HL-60 (cell line): ENCODE results near the gene CERS6.
A peak's percentile ranks its signal among the peaks of the same experiment; 100 is the strongest.

ENCODE experiments used
- DNase-seq, 2 experiments: peaks; one replicate each; pipeline ENCODE4 v3.0.0-alpha.2; 2010 to 2020; ENCODE audit warnings: low read depth in 1 of 2, low spot score in 1 of 2
- H3K27ac ChIP-seq: fragments of 250-450 bp; sonication (Bioruptor Pico); replicated peaks from 2 replicates; pipeline ENCODE4 v1.5.1; 2020; ENCODE audit warnings: mild to moderate bottlenecking, moderate library complexity
- H3K27me3 ChIP-seq: fragments of 250-450 bp; sonication (Bioruptor Pico); 2 replicates; pipeline ENCODE4 v1.5.1; 2021; ENCODE audit warnings: mild to moderate bottlenecking, moderate library complexity; ENCODE audit not compliant: insufficient read depth, poor library complexity, severe bottlenecking
- H3K4me3 ChIP-seq: replicated peaks from 2 replicates; pipeline ENCODE4 v1.5.1; 2011; ENCODE audit warnings: mild to moderate bottlenecking, control low read depth, low read length; ENCODE audit not compliant: insufficient read depth
- CTCF ChIP-seq: IDR thresholded peaks from one replicate; pipeline ENCODE4 v1.5.1; 2011; ENCODE audit warnings: low read length, control low read depth, inconsistent platforms; ENCODE audit not compliant: insufficient read depth
- GABPA ChIP-seq: IDR thresholded peaks from 2 replicates; pipeline ENCODE4 v1.6.1; 2012; ENCODE audit warnings: low read depth
- POLR2AphosphoS5 ChIP-seq: IDR thresholded peaks from 2 replicates; pipeline ENCODE4 v1.6.1; 2012; ENCODE audit warnings: low read depth
- SPI1 ChIP-seq: IDR thresholded peaks from 2 replicates; pipeline ENCODE4 v1.6.1; 2012; ENCODE audit warnings: low read depth, mild to moderate bottlenecking, borderline replicate concordance
- TF ChIP-seq, protein P1 (sequence below): IDR thresholded peaks from 2 replicates; pipeline ENCODE4 v1.6.1; 2012; ENCODE audit warnings: low read depth; ENCODE audit not compliant: insufficient replicate concordance

The CERS6 gene

GRCh38 chr2:168687314-168687713 lies 231.2 kb downstream of the CERS6 start:
- Histone ChIP-seq H3K4me3 (no peak overlapping the region), H3K27me3 (no peaks in the 10 kb centered on the region)
- DNase-seq = peak in 1 of 2 experiments; percentile 22

GRCh38 chr2:168690381-168690885 lies 234.4 kb downstream of the CERS6 start:
- Histone ChIP-seq H3K27ac (no peak overlapping the region), H3K27me3 (no peaks in the 10 kb centered on the region), H3K4me3 (no peak overlapping the region)
- TF ChIP-seq, protein P1, sequence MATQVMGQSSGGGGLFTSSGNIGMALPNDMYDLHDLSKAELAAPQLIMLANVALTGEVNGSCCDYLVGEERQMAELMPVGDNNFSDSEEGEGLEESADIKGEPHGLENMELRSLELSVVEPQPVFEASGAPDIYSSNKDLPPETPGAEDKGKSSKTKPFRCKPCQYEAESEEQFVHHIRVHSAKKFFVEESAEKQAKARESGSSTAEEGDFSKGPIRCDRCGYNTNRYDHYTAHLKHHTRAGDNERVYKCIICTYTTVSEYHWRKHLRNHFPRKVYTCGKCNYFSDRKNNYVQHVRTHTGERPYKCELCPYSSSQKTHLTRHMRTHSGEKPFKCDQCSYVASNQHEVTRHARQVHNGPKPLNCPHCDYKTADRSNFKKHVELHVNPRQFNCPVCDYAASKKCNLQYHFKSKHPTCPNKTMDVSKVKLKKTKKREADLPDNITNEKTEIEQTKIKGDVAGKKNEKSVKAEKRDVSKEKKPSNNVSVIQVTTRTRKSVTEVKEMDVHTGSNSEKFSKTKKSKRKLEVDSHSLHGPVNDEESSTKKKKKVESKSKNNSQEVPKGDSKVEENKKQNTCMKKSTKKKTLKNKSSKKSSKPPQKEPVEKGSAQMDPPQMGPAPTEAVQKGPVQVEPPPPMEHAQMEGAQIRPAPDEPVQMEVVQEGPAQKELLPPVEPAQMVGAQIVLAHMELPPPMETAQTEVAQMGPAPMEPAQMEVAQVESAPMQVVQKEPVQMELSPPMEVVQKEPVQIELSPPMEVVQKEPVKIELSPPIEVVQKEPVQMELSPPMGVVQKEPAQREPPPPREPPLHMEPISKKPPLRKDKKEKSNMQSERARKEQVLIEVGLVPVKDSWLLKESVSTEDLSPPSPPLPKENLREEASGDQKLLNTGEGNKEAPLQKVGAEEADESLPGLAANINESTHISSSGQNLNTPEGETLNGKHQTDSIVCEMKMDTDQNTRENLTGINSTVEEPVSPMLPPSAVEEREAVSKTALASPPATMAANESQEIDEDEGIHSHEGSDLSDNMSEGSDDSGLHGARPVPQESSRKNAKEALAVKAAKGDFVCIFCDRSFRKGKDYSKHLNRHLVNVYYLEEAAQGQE = no peak
- TF ChIP-seq CTCF (no peak), GABPA (no peak), SPI1 (no peak), POLR2AphosphoS5 (no peak)
- DNase-seq = no peak

More at GRCh38 chr2:168687314-168687713, 231.2 kb downstream of the CERS6 start:
- no peak for TF ChIP-seq CTCF
- TF ChIP-seq POLR2AphosphoS5 = no peak
- TF ChIP-seq, protein P1 = no peak
- no peak for TF ChIP-seq SPI1
- no peak for TF ChIP-seq GABPA
- no peak overlapping the region for H3K27ac ChIP-seq

DNA sequence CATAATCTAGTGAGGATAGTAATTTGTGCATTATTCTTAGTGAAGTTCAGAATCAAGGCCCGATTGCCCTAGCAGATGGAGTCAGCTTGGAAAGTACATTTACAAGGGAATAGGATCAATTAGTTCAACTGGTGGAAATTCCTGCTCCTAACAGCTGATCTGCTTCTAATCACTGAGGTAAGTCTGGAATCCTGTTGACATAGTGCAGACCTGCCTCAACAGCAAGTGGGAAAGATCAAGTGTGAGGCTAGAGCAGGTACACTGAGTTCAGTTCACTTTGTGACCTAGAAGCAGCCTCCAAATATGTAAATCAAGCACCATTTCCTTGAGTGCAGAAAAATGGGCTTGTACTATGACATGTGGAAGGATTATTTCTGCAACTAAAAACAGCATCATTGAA lies 235.1 kb downstream of the CERS6 start:
- DNase-seq = no peak
- Histone ChIP-seq H3K27me3 (no peaks in the 10 kb centered on the region), H3K27ac (no peak overlapping the region), H3K4me3 (no peak overlapping the region)
- no peak for TF ChIP-seq GABPA
- TF ChIP-seq POLR2AphosphoS5 = no peak
- TF ChIP-seq SPI1 = no peak
- TF ChIP-seq, protein P1 = no peak
- TF ChIP-seq CTCF = no peak
